ENCODE measurements around the gene STEAP3. TPM values are rescaled to one million over a fixed set of nuclear protein-coding genes. Genes with fewer than 3 reads are reported as not detected.

The STEAP3 gene
- total RNA-seq, 1 donor from 2014 or later: 3.0 TPM

DNA sequence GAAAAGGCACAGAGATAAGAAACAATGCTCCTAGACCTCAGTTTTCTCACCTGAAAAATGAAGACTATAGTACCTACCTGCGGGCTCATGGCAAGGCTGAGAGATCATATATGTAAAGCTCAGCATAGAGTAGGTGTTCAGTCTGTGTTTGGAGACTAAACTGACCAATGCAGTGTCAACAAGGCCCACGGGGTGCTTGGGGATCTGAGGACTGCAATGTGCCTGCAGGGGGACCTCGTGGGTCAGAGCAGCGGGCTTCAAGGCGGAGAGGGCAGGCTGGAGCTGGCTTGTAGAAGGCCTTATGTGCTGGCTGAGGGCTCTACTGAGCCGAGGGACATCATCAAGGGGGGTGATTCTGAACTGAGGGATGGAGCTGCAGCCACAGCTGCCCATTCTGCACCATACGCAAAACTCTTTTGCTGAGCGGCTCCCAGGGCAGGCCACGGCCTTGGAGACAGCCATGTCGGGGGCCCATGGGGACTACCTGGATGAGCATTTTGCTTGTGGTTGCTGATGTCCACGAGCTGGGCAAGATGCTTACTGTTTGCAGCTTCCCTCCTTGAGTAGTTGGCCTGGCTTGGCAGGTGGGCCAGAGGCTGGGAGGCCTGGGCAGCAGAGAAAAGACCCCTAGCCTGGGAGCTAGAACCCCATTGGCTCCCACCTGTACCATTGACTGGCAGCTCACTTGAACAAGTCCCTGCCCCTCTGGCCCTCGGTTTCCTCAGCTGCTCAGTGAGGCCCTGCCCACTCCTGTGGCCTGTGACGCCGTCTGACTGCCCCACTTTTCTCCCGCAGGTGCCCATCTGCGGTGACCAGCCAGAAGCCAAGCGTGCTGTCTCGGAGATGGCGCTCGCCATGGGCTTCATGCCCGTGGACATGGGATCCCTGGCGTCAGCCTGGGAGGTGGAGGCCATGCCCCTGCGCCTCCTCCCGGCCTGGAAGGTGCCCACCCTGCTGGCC lies 23.5 kb downstream of the STEAP3 start:
- no peak for DNase-seq

DNA sequence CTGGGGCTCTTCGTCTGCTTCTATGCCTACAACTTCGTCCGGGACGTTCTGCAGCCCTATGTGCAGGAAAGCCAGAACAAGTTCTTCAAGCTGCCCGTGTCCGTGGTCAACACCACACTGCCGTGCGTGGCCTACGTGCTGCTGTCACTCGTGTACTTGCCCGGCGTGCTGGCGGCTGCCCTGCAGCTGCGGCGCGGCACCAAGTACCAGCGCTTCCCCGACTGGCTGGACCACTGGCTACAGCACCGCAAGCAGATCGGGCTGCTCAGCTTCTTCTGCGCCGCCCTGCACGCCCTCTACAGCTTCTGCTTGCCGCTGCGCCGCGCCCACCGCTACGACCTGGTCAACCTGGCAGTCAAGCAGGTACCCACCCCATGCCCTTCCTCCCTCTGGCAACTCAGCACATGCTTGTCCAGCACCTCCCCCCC lies 24.2 kb downstream of the STEAP3 start:
- no peak for DNase-seq

DNA sequence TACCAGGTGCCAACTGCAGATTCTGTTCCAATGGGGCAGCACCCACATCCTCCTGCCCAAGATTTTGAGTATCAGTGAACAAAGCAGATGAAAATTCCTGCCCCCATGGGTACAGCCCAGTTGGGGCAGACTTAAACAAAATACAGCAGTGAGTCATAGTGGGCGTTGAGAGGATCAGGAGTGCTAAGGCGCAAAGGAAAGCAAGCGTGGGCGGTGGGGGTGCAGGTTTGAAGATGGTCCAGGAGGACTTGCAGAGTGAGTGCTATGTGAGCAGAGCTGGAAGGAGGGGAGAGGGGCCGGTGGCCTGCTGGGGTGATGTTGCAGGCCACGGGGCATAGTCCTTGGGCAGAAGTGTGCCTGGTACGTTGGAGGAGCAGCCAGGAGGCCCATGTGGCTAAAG lies 24.7 kb downstream of the STEAP3 start:
- DNase-seq: no peak

DNA sequence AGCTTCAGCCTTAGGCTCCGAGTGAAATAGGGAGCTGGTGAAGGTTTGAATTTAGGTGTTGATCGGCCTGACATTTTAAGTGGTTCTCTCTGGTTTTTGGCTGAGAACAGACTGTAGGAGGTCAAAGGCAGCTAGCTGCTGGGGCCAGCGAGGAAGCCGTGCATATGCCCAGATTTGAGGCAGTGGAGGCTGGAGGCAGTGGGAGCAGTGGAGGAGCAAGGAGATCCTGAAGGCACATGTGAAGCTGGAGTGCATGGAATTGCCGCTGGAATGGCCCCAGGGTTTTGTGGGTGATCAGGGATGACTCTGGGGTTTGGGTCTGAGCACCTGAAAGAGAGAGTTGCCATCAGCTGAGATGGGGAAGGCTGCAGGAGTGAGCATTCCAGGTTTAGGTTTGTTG lies 25.1 kb downstream of the STEAP3 start:
- DNase-seq: no peak

DNA sequence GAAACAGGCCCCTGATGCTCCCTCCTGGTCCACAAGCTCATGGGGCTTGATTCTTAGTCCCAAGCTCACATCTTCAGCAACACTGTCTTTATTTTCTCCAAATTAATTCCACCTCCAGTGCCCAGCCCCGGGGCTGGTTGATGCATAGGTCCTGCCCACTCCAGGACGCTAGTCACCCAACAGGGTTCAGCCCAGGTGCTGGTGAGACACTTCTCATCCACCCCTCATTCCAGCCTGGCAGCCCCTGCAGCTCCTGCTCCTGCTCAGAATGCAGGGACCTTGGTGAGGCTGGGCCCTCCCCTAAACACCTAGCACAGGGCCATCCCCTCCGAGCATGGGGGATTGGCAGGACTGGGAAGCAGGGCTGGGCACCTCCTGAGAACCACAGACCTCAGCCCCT lies 25.7 kb downstream of the STEAP3 start:
- DNase-seq: no peak

DNA sequence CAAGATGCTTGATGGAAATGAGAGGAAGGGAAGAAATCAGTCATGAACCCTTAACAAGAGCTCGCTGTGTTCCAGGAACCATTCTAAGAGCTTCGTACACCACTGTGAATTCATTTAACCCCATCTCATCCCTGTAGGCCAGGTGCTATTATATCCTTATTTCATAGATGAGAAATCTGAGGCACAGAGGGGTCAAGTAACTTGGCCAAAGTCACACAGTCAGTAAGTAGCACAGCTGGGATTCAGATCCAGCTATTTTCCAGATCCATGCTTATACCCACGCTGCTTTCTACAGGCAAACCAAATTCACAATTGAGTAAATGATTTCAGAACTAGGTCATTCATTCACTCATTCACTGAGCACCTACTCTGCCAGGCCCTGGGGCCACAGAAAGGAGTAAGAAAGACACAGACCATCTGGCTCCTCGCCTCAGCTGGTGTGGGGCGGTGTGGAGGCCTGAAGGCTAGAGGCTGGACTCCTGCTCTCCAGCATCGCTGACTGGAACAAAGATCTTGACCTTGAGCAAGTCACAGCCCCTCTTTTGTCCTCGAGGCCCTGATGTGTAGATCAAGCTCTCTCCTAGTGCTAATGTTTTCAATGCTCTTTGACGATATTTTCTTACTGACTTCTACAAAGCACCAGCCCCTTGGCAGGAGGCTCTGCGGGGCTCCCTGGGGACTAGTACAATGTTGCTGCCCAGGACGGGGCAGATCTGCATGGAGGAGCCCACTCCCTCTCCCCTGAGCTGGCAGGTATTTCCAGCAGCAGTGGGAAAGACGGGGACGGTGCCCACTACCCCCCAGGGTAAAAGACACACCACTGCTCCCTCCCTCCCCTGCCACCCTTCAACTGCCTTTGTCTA lies 26.5 kb downstream of the STEAP3 start:
- DNase-seq: no peak

DNA sequence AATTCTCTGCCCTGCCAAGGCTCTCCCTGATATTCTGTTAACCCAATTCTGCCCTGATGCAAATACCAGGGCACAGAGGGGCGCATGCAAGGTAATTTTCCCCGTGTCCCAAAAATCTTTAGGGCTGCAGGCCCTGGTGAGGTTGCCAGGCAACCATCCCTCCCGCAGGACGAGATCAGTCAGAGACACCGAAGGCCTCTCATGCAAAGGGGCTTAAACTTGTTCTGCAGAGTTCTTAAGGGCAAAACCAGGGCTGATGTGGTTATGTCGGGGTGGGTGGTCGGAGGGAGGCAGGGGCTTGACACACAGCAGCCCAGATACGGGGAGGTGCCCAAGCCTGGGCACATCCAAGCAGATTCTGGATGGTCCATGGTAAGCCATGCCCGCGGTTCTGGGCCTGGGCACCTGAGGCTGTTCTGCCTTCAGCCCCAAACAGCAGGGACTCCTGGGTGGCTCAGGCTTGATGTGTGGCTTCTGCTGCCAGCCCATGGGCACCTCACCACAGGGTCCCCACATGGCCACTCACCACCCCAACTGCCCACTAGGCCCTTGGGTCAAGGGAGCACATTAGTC lies 27.2 kb downstream of the STEAP3 start:
- no peak for DNase-seq

DNA sequence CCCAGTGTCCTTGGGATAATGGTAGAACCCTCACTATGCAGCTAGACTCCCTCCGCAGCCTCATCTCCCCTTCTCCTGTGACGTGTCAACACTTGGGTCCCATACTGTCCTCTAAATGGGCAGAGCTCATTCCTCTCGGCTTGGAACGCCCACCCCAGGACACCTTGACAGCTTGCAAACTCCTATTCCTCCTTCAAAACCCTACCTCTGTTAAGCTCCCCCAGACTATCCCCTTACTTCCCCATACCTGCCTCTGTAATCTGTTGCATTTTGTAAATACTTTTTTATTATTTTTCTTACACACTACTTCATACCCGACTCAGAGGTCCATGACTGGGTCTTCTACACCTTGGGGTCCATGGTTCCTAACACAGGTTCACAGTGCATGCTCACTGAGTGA lies 28.0 kb downstream of the STEAP3 start:
- DNase-seq: no peak

DNA sequence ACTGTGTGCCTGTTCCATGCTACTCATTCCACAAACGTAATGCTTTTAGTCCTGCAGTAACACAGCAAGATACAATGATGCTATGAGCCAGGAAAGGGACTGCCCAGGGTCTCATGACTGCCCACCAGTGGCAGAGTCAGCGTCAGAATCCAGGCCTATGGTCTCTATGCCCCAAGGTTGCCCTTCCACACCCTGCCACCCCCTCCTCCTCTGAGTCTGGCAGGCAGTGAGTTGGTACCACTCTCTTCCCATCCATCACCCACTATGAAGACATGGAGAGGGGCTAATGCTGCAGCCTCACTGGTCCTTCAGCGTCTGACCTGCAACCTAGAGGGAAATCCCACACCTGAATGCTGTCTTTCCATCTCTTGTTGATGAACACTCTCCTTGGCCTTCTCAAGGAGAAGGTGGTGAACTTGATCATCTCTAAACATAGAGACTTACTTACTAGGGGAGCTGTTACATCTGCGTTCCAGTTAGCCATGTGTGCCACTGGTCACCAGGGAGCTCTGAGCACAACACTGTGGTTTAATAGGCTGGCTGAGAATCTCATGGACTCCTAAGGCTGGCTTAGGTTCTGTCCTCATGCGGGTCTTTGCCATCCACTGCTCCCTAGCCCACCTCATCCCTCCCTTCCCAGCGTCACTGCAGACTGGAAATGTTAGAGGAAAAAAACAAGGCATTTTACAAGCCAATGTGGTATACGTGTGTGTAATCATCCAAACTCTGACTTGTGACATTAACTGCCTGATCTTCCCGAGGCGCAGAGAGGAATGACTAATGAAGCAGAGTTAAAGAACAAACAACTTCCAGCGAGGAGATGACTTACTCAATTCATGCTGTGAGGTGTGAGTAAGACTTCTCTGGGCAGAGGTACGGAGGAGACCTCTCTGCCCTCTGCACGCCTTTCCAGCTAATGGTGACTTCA lies 28.8 kb downstream of the STEAP3 start:
- no peak for DNase-seq

DNA sequence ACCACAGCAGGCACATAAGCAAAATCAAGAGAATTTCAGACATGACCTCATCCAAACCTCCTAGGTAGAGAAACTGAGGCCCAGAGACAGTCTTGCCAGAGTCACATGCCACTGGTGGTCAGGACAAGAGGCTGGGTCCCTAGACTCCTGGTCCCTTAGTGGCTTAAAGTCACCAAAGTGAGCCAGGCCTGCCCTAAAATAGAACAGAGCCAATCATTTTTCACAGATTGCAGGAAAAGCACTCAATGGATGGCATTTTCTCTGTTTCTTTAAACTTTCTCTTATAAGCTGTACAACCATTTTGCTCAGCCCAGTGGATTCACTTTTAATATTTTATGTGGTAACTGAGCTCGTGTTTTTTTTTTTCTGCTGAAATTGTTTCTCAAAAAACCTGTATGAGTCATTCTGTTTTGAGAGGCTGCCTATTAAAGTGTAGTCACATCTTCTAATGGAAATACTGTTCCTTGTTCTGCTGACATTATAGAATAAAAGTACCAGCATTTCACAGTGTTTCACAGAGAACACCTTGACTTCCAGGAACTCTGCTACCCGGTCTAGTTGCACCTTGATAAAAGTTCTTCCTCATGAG lies 29.6 kb downstream of the STEAP3 start:
- no peak for DNase-seq

DNA sequence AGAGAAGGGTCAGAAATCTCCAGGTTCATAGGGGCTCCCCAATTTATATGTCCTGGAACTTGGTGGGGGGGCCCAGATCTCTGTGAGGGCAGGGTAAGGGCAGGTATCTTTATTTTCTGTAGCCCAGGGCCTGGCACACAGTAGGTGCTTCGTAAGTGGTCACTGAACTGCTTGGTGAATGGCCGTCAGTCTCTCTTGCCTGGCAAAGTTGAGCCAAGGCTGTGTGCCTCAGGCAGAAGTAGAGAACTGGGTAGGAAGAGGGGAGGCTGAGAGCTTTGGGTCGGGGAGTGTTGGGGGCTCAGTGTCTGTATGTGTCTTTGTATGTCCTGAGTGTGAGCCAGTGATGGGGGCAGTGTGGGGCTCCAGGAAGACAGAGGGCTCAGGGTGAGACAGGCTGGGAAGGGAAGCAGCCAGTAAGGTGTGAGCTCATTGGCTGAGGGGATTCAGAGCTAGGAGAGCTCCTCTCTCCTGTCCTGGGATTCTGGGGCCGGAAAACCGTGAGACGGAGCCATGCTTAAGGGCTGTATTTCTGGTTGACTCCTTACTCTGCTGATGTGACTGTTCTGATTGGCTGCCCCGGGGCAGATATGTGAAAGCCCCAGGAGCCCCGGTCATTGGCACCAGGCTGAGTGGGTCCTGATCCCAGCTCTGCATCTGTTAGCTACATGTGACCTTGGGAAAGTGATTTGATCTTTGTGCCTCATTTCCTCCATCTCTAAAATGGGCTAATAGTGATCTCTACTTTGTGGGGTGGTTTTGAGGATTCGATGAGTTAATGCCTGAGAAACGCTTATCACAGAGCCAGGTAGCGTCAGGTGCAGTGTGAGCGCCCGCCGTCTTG lies 30.3 kb downstream of the STEAP3 start:
- no peak for DNase-seq

DNA sequence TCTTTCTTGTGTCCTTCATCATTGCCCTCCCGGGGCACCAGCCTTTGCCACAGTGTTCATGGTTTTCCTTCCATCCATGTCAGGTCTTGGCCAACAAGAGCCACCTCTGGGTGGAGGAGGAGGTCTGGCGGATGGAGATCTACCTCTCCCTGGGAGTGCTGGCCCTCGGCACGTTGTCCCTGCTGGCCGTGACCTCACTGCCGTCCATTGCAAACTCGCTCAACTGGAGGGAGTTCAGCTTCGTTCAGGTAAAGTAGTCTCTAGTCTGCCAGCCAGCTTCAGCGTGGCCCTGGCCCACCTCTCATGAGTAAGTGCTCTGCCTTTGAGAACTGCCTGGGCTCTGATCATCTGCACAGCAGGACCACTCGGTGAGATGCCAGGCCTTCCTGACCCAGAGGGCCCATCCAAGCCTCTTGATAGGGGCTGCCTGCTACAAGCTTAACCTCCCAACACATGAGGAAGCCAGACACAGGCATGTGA lies 31.0 kb downstream of the STEAP3 start:
- no peak for DNase-seq

DNA sequence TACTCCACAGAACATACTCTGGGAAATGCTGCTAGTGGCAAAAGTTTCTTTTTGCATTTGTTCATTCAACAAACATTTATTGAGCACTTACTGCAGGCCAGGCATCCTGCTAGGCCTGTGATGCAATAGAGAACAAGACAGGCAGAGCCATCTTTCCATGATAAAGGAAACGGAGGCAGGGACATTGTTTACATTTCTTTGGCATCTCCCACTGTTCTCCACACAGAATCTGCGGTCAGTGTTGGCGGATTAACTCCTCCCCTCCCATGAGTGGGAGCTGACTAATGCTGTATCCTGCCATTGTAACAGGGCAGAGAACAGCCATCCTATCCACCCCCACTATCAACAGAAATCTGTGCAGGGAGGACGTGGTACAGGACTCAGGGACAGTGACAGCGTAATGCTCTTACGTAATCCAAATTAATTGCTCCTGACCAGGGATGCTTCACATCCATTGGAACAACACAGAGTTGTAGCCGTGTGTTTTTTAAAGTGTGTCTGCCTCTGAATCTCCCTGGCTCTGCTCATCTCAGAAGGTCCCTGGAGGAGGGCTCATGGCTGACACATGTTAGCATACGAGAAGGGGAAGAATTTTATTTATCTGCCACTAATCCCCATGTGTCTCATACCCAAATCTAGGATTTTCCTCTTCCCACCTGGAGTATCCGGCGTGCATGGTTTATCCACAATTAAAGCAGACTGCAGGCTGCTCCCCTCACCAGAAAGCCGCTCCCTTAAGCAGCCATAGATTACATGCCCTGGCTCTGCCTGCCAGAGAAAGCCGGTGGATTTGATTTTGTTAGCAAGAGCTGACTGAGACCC lies 32.3 kb downstream of the STEAP3 start:
- peak; percentile 34 for DNase-seq

DNA sequence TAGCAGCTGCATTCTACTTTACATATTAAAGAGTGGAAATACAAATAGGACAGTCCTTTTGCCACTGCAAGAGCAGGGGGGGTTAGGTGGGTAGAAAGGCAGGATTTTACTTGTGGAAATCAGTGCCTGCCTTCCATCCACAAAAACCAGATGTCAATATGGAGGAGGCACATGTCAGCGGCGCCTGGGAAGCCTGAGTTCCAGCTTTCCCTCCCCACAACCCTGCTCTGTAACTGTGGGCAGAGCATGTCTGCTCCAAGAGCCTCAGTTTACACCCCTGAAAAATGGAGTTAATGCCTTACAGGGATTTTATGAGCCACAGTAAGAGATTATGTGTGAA lies 32.9 kb downstream of the STEAP3 start:
- no peak for DNase-seq

DNA sequence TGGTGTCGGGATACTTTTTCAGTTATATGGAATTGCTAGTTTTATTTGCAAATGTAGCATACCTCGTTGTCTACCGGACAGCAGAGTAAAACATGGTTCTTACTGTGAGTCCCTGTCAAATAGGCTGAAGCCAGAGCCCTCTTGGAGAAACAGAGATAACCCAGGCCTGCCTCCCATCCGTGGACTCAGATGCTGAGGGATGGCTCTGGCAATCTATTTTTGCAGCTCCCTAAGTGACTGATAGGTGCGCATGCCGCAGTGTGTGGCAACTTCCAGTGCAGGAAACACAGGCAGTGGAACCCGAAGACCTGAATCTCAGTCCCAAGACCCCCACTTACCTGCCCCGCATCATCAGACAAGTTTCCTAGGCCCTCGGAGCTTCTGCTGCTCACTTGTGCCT lies 33.6 kb downstream of the STEAP3 start:
- no peak for DNase-seq

DNA sequence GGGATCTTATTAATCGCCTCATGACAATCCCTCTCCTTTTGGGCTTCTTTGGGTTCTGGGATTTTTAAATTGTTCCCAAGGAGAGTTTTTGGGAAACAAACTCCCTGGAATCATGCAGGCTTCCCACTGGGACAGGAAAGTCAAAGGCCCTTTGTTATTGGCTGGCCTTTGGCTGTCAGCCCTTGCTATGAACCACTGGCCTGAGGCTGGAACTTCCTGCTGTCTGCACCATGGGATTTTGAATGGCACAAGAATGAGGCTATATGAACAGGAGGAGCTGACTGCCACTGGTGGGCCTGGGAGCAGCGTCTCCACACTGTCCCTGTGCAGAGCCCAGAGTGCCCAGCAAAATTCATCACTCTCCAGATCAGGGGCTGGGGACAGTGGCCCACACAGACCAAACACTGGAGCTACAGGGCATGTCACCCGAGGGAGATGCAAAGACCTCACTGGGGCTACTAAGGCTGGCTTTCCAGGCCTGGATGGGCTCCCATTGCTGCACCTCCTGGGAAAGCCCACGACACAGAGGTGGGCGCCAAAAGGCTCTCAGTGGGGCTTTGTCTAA lies 35.7 kb downstream of the STEAP3 start:
- DNase-seq: peak; percentile 4

DNA sequence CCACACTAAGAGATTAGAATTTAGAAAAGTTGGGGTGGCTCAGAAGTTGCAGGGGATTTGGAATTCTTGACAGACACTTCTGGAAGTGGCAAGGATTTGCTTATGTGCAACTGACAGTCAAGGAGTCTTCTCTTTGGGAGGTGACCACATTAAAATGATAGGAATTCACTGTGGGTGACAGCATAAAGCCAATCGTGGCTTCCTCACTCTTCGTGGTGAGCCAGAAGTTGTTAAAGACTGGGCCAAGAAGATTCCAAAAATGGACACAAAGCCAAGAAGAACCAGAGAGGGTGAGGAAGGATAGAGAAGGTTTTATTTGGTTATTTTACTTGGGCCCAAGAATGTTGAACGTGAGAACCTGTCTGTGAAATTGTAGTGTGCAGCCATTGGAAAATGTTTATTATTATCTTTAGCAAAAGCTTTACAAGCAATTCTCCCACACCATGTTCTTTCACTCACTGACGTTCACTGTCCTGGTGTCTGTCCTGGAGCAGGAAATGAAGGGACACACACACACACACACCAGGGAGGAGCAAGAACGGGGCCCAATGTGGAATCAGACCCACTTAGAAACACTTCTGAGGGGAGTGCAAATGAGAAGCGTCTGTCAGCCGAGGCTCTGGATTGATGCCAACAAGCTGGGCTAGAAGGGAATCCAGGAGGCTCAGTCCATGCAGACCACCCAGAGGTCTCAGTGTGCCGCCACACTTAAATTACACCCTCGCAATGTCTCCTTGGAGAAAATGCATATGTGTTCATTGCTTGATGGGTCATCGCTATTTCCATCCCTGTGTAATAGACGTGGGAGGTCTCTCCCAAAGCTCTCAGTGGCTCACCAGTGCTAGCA lies 37.2 kb downstream of the STEAP3 start:
- DNase-seq: no peak

Measured in skin of body (tissue), 2 donors.